GM10248 (cell line): Measurements from ENCODE around the gene COX11.
A peak's percentile ranks its signal among the peaks of the same experiment; 100 is the strongest.

Source experiments
- CTCF ChIA-PET: fragments of 300-600 bp; sonication (Branson Sonifier 250); formaldehyde crosslinking; extraction: SDS; loops from one replicate; lab custom pipeline; 2021; ENCODE audit warnings: antibody characterized with exemption; lab: Yijun Ruan, JAX
- POLR2A ChIA-PET: fragments of 350-650 bp; sonication (Branson Sonifier 250); formaldehyde crosslinking; extraction: SDS; loops from one replicate; lab custom pipeline; 2020; ENCODE audit warnings: antibody characterized with exemption; lab: Yijun Ruan, JAX
- DNase-seq: peaks from one replicate; pipeline ENCODE4 v3.0.0; 2012; ENCODE audit errors: extremely low spot score
- TF ChIP-seq, protein P1 (sequence below): IDR thresholded peaks from 2 replicates; pipeline ENCODE4 v1.5.1; 2012; ENCODE audit warnings: mild to moderate bottlenecking, low read depth; ENCODE audit errors: extremely low read depth, missing control alignments, control extremely low read depth

Gene COX11

DNA sequence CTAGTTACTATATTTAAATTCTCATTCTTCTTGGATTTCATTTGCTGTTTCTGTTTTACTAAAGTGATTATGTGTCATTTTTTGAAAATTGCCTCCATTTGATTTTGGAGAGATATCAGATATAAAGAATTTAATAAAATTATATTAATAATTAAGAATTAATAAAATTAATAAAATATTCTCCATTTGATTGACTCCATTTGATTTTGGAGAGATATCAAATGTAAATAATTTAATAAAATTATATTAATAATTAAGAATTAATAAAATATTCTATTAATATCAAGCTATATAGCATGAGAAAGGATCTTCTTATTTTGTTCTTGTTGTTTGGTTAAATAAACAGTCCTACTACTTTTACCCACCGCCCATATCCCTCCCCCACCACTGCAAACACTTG lies 23.1 kb upstream of the COX11 start:
- TF ChIP-seq, protein P1, sequence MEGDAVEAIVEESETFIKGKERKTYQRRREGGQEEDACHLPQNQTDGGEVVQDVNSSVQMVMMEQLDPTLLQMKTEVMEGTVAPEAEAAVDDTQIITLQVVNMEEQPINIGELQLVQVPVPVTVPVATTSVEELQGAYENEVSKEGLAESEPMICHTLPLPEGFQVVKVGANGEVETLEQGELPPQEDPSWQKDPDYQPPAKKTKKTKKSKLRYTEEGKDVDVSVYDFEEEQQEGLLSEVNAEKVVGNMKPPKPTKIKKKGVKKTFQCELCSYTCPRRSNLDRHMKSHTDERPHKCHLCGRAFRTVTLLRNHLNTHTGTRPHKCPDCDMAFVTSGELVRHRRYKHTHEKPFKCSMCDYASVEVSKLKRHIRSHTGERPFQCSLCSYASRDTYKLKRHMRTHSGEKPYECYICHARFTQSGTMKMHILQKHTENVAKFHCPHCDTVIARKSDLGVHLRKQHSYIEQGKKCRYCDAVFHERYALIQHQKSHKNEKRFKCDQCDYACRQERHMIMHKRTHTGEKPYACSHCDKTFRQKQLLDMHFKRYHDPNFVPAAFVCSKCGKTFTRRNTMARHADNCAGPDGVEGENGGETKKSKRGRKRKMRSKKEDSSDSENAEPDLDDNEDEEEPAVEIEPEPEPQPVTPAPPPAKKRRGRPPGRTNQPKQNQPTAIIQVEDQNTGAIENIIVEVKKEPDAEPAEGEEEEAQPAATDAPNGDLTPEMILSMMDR: no peak
- ChIA-PET CTCF (interaction anchor here (1.3 to 9.4 kb wide), 11 partner anchors 9 to 521 kb away, joined by 3 to 109 read pairs (median 18); no protein-coding TSS in a partner anchor), POLR2A (no interaction called here)
- DNase-seq: no peak

DNA sequence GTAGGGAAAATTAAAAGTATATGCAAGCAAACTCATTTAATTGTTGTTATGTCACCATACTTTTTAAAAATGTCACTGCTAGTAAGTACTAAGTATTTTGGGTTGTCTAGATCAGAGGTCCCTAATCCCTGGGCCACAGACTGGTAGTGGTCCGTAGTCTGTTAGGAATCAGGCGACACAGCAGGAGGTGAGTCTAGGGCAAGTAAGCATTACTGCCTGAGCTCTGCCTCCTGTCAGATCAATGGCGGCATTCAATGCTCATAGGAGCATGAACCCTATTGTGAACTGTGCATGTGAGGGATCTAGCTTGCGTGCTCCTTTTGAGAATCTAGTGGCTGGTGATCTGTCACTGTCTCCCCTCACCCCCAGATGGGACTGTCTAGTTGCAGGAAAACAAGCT lies 21.7 kb upstream of the COX11 start:
- DNase-seq: no peak
- TF ChIP-seq, protein P1: no peak
- CTCF ChIA-PET: interaction anchor here (0.7 to 9.4 kb wide), 7 partner anchors 15 to 524 kb away, joined by 3 to 109 read pairs (median 26); no protein-coding TSS in a partner anchor
- POLR2A ChIA-PET: no interaction called here

- ChIA-PET POLR2A (no interaction called here), CTCF (interaction anchor here (1.1 to 2.0 kb wide), 3 partner anchors 13 to 371 kb away, joined by 3 to 6 read pairs (median 3); no protein-coding TSS in a partner anchor)
- TF ChIP-seq, protein P1: no peak
- no peak for DNase-seq
These were observed 17.0 kb upstream of the COX11 start for GRCh38 chr17:54985476-54985875.

DNA sequence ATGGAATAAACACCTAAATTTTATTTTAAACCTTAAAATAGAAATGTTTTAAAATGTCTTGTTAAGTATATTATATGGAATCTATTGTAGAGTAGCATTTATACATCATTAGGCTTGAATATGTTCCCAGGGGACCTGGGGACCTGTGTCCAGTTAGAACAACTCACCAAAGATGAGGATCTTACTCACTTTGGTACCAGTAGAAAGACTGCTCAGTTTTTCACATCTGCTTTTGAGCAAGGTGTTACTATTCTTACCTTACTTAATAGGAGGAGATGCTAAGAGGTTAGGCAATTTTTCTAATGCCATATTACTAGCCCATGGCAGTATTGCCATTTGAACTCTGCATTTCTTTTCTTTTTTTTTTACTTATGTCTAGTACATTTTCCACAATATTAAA lies 14.8 kb upstream of the COX11 start:
- ChIA-PET CTCF (interaction anchor here (1.6 kb wide), 1 partner anchor 10 kb away, joined by 3 read pairs; no protein-coding TSS in a partner anchor), POLR2A (no interaction called here)
- TF ChIP-seq, protein P1: no peak
- peak; percentile 12 for DNase-seq

GRCh38 chr17:54982399-54982798 lies 13.9 kb upstream of the COX11 start:
- TF ChIP-seq, protein P1: no peak
- ChIA-PET POLR2A (no interaction called here), CTCF (interaction anchor here (1.1 to 1.6 kb wide), 2 partner anchors 9 to 10 kb away, joined by 3 read pairs; no protein-coding TSS in a partner anchor)
- no peak for DNase-seq

DNA sequence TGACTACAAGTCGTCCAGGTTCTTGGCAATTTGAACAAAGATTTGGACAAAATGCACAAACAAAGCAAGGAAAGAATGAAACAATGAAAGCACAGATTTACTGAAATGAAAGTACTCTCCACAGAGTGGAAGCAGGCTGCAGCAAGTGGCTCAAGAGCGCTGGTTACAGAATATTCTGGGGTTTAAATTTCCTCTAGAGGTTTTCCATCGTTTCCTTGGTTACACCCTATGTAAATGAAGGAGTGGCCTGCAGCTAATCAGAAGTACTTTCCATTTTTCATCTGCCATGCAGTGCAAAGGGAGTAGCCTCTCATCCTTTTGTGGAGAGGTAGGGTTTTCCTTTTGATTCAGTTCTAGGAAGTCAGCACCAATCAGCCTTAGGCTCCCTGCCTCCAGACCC lies 11.9 kb upstream of the COX11 start:
- POLR2A ChIA-PET: no interaction called here
- TF ChIP-seq, protein P1: no peak
- CTCF ChIA-PET: interaction anchor here (2.5 kb wide), 1 partner anchor 13 kb away, joined by 18 read pairs; no protein-coding TSS in a partner anchor
- no peak for DNase-seq
